SW 1271 (cell line): ENCODE results near the gene WSCD2.
A peak's percentile ranks its signal among the peaks of the same experiment; 100 is the strongest.
"Not testable (repeated sequence)": the region's sequence is repeated elsewhere in the genome, so short reads cannot be mapped to it uniquely, and the experiment has no call there.

ENCODE experiments used
- DNase-seq, 2 experiments: peaks; one replicate each; lab custom pipeline; 2025; lab: John Stamatoyannopoulos, UW

Gene WSCD2

DNA sequence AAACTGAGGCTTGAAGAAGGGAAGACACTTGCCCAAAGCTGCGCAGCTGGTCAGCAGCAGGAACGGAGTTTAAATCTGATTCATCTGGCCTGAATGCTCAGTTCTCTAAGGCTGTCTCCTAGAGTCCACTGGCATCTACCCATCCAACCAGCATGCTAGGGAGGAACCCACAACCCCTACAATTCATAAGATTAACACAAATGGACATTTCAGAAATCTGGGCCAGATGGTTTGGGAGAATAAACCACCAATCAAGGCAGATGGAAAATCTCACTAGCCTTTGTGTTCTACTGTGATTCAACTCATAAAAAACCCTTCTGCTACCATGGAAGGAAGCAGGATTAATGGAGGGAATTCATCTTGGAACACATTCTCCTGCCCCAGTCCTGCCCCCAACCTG lies 67.8 kb downstream of the WSCD2 start:
- DNase-seq: no peak

GRCh38 chr12:108198043-108198442 lies 69.0 kb downstream of the WSCD2 start:
- no peak for DNase-seq

DNA sequence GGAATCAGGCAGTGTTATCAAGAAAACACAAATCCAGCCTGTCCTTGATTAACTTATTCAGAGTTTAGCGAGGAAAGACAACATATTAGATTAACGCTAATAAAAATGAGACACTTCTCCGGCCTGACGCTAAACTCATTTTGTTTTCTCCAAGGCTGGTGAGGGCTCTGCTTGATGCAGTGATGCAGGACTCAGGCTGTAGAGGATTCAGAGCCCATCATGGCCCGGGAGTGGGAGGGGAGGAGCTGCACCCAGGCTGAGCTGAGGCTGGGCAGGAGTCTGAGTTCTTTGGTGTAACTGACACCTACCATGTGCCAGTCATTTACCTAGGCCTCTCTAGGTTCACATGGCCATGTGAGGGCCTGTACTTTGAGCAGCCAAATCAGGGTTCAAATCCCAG lies 70.0 kb downstream of the WSCD2 start:
- no peak for DNase-seq

GRCh38 chr12:108201808-108202207 lies 72.7 kb downstream of the WSCD2 start:
- DNase-seq: no peak

- no peak for DNase-seq
Observed at GRCh38 chr12:108204117-108204987, 75.3 kb downstream of the WSCD2 start.

- no peak for DNase-seq
Observed at GRCh38 chr12:108205864-108206263, 76.8 kb downstream of the WSCD2 start.

DNA sequence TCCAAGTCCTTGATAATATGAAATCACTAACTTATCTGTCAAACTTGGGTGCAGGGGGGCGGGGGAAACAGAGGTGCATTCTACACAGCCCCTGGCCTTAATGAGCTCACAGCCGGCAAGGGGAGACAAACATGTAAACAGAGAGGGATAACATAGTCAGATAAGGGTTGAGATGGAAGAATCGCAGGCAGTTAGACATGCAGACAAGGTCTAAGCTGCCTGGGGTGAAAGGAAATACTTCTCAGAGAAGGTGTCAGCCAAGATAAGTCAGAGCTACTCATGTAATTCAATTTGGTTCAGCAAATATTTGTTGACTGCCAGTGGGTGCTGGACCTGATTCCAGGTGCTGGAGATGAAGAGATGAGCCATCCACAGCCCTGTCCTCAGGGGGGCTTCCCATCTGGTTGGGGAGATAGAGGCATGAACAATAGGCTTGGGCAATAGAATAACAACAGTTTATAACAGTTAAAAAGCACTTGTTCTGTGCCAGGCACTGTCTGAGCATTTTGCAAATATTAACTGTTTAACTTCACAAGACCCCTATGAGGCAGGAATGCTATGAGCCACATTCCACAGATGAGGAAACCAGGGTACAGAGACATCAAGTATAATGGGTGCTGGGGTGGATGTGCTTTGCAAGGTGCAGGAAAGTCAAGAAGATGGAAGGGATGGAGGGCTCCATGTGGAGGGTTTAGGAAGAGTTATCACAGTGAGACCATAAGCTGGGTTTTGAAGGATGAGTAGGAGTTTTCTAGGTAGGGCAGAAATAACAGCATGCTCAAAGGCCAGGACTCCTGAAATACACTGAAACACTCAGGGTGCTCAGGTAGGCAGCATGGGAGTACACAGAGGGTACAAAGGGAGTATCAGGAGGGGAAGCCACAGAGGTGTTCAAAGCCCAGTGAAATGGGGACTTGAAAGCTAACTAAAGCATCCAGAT lies 79.0 kb downstream of the WSCD2 start:
- no peak for DNase-seq

DNA sequence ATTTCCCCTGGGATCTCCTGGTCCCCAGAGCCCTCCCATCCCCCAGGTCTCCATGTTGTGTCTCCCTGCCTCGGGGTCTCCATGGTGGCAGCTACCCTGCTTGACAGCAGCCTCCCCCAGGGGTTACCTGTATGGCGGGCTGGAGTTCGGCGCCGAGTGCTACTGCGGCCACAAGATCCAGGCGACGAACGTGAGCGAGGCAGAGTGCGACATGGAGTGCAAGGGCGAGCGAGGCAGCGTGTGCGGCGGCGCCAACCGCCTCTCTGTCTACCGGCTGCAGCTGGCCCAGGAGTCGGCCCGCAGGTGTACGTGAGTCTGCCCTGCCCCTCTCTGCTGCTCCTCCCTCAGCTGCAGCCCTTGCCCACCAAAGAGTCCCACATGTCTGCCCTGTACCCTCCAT lies 80.9 kb downstream of the WSCD2 start:
- DNase-seq: no peak

DNA sequence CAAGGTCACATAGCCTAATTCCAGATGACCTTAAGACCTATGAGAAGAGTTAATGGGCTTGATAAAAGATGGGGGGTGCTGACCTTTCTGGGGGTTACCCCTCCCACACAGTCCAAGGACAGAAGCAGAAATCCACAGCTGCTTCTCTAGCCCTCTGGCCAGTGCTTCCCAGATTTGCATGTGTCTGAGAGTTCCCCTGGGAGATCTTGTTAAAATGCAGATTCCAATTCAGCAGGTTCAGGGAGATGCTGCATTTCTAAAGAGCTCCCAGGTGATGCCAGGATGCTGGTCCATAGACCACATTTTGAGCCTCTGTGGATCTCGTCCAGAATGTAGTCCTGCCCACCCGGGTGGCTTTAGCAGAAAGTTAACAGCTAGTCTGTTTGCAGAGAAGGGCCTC lies 82.1 kb downstream of the WSCD2 start:
- DNase-seq: no peak

DNA sequence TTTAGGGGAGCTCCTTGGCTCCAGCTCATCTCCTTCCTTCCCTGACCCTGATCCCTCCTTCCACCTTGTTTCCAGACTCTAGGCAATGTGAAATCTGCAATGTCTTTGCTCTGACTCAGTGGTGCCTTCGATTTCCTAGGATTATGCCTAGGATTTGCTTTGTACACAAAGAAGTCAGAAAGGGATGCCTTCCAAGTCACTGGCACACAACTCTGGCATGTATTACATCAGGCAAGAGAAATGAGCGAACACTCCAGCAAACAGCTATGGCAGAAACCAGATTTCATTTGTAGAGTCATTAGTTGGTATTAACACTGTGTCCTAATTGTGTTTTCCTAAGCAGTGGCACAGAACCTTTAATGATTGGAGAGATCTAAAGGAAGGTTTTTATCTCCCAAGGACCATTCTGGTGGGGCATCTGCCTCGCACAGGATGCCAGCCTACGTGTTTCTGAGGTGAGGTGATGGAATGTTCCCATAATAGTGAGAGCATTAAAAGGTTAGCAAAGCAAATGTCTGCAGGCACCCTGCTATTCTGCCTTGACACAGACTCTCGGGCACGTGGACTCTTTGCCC lies 84.9 kb downstream of the WSCD2 start:
- DNase-seq: no peak

DNA sequence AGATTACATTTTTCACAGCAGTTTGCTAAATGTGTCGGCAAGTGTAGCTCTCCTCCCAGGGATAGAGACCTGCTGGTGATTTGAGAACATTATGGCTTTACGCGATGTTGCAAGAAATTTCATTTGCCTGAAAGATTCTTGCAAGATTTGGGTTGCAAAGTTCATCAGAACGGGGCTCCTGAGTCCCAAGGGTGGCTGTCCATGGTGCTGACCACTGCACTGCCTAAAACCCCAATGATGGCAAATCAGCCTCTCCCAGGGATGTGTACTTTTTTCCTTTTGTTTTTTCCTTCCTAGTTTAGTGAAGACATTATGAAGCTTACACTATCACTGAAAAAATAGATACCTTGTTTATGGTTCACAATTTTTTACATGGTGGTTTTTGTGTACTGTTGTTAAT lies 85.4 kb downstream of the WSCD2 start:
- DNase-seq: no peak

DNA sequence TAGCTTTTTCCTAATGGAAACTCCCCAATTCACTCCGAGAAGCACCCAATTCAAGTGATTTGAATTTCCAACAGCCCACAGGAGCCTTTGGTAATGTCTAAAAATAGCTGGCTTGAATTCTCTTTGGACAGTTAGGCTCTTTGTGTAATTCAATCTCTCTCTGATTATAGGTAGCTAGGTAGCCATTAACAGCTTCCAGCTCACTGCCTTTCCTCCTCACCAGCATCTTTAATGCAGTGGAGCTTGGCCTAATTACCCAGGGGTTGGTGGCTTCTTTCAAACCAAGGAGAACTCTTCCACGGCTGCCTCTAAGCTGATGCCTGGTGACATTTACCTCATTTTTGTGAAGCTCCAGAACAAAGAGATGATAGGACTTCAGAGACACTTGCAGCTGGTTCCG lies 86.4 kb downstream of the WSCD2 start:
- no peak for DNase-seq

DNA sequence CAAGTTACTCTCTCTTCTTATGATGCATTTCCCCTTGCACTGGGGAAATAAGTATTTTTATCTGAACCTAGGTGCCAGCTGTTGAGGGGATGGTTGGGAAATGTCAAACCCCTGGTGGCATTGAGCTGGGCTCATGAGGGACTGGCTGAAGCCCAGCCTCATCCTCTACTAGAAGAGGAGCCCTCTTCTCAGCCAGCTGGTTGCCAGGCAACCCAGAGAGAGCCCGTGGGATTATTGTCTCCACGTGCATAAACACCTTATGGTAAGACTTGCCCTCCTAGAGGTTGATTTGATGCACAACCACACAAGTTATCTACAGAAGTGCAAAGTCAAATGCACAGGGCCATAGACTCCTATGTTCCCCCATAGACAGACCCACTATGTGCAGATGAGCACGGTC lies 89.8 kb downstream of the WSCD2 start:
- no peak for DNase-seq

- not testable (repeated sequence) for DNase-seq
Observed at GRCh38 chr12:108225101-108225500, 96.0 kb downstream of the WSCD2 start.

DNA sequence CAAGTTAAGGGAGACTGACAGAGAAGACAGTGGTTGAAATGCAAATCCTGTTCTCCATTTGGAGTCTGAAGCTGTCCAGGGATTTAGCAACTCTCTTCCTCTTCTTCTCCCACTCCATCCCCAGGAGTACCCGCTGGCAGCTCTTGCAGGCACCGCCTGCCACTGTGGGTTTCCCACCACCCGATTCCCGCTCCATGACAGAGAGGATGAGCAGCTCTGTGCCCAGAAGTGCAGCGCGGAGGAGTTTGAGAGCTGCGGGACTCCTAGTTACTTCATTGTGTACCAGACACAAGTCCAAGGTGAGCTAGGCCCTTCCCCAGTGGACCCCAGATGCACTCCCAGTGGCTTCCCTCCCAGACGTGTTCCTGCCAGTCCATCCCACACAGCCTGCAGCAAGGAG lies 97.8 kb downstream of the WSCD2 start:
- no peak for DNase-seq

DNA sequence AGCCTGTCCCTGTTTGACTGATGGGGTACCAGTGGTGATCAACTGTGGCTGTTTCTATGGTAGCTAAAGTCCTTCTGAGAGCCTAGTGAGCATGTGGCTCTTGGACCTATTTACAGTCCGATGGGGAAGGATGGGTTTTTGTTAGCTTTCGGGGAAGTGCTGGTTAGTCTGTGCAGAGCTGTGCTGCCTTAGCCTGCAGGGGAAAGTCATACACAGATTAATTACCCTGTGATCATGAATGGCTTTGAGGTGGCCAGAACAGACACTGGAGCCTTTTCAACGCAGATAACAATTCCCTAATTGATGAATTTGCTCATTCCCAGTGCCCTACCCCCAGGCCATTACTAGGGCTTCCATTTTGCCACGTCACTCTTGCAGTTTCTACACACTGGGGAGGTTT lies 99.7 kb downstream of the WSCD2 start:
- no peak for DNase-seq

GRCh38 chr12:108231109-108231905 lies 102.2 kb downstream of the WSCD2 start:
- DNase-seq: no peak

DNA sequence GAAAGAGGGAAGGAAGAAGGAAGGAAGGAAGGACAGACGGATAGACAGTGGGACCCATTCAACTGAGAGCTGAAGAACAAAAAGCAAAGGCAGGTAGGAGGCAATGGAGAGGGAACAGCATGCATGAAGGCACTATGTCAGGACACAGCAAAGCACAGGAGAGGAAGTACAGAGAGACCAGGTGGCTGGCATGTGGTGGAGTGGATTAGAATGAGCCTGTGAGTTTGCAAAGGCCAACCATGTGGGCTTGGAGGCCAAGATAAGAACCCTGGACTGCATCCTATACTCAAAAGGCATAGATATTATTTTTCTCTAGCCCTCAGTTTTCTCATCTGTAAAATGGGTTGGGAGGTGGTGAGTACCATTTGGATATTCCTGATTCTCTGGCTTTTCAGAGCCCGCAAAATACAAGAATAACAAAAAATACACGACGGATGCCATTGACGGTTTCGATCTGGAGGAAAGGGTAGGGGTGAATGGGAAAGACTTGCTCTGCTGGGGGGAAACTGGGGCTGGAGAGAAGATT lies 102.9 kb downstream of the WSCD2 start:
- no peak for DNase-seq

DNA sequence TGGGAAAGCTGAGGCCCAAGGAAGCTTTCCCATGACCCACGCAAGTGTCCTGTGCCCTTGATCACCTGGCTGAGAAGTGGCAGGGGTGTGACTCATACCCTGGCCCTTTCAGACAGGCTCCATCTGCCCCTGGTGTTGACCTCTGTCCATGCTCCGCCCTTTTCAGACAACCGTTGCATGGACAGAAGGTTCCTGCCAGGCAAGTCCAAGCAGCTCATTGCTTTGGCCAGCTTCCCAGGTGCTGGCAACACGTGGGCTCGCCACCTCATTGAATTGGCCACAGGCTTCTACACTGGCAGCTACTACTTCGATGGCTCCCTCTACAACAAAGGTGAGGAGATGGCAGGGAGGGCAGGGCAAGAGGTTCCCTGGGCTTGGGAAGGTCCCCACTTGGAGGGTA lies 103.5 kb downstream of the WSCD2 start:
- no peak for DNase-seq

GRCh38 chr12:108234158-108234557 lies 105.1 kb downstream of the WSCD2 start:
- peak in 1 of 2 experiments; percentile 19 for DNase-seq

DNA sequence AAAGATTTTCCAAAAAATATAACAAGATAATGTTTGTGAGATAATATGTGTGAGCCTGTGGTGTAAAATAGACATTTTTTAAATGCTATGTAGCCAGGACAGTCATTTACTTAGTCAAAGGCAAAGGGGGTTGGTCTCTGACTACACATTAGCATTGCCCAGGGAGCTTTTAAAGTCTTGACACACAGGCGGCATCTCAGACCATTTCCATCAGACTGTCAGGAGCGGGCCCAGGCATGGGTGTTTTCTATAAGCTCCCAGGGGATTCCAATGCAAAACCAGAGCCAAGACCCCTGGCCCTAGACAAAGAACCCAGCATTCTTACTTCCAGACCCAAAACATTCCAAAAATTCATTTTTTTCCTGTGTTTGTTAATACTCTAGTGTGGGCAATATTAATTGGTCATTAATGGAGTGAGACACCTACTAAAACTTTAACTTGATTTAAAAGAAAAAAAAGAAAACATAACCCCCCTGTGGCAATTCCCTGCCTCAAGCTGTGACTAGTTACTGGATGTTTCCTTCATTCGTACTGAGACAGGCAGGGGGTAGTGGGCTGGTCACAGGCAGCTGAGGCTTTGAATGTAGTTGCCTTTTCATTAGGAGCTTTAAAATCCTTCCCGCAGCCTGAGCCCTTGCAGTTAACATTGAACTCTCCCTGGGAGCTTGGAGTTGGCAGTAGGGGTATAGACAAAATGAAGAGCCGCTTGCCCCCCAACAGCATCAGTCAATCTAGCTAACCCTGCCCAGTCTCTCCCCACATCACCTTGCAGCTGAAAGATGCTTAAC lies 106.3 kb downstream of the WSCD2 start:
- no peak for DNase-seq
